GM19372 (cell line): Measurements from ENCODE around the gene VAMP2.

Experiments used
- ATAC-seq: cut with Tn5 transposase; IDR thresholded peaks from one replicate; pipeline ENCODE4 v1.9.1; 2021; ENCODE audit warnings: mild to moderate bottlenecking, low read depth, moderate library complexity; ENCODE audit not compliant: unreplicated experiment

VAMP2 gene

GRCh38 chr17:8155996-8156245 lies 6.8 kb downstream of the VAMP2 start:
- no peak for ATAC-seq

DNA sequence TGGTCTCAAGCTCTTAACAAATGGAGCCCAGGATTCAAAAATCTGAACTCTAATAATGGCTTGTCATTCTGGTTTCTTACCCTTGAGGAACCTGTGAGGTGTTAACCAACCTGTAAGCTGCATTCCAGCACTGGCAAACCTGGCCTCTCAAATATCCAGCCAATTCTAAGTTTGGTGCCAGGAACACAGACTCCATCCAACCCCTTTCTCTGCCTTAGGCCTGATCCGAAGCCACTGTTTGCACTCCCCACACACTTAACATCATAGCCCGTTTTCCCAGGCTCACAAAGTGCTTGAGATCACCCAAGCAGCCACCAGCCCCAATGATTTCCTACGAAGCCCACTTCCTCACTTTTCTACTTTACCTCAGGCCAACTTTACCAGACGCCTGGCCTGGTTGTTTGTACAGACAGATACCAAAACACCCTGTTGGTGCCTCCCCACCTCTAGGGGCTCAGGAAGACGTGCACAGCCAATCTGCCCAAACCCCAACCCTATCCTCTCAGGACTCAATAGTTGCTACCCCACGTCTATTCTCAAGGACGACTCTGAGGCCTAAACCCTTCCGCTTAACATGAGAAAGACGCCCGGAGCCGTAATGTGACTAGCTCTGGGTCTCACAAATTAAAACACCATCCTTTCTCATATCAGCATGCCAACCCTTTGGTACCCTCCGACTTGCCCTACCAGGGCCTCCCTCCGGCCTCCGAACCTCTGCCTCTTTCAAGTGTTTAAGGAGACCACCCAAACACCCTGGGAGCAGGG lies 7.3 kb downstream of the VAMP2 start:
- no peak for ATAC-seq

DNA sequence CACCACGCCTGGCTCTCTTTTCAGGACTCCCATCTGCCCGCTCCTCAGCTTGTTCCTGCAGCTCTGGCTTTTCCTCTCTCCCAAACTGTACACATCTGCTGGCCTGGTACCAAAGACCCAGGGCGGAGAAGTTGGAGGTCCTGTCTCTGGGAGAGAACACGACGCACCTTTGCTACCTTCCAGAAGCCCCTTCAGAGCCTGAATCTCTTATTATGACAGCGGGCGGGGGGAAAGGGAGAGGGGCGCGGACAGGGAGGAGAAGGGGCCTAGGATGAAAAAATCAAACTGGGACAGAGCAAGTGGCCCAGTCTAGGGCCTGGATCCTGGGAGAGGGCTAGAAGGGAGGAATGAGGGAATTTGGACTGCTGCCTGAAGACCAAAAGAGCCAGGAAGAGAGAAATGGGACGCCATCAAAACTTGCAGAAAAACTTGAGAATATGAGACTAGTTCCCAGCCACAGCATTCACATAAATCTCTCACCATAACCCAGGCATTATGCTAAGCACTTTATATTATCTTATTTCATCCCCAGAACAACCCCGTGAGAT lies 8.1 kb downstream of the VAMP2 start:
- no peak for ATAC-seq

GRCh38 chr17:8153957-8154607 lies 8.7 kb downstream of the VAMP2 start:
- ATAC-seq: no peak

DNA sequence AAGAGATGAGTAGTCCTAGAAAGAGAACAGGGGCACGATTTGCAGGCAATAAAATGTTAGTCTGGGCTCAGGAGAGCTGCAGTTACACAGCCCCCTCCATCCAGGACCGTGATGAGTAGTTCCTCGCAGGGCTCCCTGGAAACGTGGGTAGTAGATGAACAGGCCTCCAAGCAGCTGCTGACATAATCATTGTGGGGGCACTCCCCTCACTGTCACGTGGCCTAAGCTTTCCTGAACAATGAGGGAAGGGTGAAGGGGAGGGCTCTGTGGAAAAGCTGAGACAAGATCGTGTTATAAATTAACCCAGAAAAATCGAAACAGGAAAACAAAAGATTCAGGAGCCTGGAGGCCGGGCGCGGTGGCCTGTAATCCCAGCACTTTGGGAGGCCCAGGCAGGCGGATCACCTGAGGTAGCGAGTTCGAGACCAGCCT lies 9.2 kb downstream of the VAMP2 start:
- ATAC-seq: no peak

DNA sequence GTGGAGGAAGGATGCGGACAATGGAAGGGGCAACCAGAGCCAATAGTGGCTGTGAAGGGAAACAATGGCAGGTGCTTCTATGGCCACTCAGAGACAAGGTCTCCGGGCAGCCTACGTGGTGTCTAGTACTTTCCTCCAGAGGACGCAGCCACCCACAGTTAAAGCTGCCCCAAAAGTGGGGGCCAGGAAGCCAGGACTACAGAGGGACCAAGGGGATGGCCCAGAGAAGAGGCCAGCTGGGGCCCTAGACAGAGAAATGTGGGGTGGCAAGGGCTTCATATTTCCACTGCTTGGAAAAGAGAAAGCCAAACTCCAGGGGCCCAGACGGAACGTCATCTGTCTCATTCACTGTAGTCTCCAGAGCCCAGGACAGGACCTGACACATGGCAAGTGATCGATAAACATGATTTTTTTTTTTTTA lies 9.7 kb downstream of the VAMP2 start:
- ATAC-seq: no peak

GRCh38 chr17:8152112-8152775 lies 10.5 kb downstream of the VAMP2 start, which contains the start of gene PER1:
TSS of gene PER1 (minus strand) at chr17:8152404. CDS start at chr17:8150706, 1,698 bp downstream.
- no peak for ATAC-seq

- no peak for ATAC-seq
These were observed 11.1 kb downstream of the VAMP2 start for GRCh38 chr17:8151641-8152111.

GRCh38 chr17:8151120-8151640 lies 11.6 kb downstream of the VAMP2 start:
- ATAC-seq: peak; percentile 57

DNA sequence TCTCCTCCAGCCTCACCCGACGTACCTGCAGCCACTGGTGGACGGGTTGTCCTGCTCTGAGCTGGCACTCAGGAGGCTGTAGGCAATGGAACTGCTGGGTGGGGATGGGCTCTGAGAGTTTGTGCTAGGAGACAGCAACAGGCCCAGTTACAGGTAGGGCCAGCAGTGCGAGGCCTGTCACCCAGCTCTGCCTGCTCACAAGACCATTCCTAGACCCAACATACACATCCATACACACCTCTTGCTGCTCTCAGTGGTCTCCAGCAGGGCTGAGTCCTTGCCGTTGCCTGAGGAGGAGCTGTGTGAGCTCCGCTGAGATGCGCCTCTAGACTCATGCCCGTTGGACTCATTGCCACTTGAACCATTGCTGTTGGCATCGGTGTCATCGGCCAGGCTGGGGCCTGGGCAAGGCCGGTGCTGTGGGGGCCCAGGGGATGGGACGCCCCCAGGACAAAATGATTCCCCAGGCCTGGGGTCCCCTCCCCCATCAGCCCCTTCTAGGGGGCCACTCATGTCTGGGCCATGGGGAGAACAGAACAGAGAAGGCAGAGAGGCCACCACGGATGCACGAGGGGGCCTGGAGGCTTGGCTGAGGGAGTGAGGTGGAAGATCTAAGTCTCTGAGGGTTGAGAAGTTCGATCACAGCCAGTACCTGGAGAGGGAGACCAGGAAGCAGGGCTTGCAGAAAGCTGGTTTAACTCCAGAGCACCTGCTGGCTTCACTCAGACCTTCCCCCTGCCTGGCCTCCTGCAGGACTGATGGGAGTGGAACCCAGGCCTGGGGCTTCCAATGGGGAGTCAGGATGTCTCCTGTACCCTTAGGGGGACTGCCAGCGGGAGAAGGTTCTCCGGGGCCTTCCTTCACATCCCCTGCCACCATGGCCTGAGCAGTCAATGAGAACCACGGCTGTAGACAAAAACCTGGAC lies 12.3 kb downstream of the VAMP2 start:
- ATAC-seq: no peak

GRCh38 chr17:8149419-8150193 lies 13.1 kb downstream of the VAMP2 start:
- ATAC-seq: no peak

DNA sequence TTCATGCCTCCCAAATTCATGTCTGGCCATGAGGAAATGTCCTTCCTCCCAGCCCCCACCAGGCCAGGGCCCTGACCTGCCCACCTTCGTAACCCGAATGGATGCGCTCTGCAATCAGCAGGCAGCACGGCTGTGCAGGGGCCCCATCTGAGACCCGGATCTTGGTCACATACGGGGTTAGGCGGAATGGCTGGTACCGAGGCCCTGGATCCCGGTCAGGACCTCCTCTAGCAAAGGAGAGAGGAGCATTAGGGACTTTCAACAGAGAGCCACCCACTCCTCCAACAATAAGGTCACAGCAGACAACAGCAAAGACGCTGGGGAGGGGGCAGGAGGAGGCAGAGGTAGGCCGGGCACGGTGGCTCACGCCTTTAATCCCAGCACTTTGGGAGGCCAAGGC lies 14.2 kb downstream of the VAMP2 start:
- no peak for ATAC-seq

GRCh38 chr17:8147805-8148404 lies 14.8 kb downstream of the VAMP2 start:
- no peak for ATAC-seq

DNA sequence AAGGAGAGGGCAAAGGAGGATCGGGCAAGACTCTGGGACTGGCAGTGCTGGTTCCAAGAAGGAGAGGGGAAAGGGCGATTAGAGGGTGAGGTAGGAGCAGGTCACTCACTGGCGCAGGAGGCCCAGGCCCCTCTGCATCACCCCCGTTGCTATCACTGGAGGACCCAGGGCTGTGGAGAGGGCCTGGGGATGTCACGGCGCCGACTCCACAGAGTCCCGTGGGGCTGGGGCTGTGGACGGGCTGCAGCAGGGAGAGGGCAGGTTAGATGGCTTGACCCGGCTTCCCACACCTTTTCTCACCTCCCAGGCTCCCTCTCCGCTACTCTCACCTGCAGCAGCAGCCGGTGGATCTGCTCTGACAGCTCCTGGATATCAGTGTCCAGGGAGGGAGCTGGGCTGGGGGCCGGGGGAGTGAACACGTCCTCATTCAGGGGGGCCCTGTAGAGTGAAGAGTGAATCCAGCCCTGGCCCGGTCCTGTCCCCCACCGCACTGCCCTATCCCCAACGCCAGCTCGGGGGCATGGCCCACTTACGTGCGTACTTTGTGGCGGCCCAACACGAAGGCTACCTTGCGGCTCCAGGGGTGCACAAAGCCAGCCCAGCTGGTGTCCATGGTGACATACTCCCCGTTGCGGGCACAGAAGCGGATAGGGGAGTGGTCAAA lies 15.5 kb downstream of the VAMP2 start:
- no peak for ATAC-seq

GRCh38 chr17:8146381-8147140 lies 16.2 kb downstream of the VAMP2 start:
- no peak for ATAC-seq

- no peak for ATAC-seq
These were observed 16.9 kb downstream of the VAMP2 start for GRCh38 chr17:8145811-8146210.

GRCh38 chr17:8144401-8145231 lies 18.1 kb downstream of the VAMP2 start:
- no peak for ATAC-seq
